Measurements from ENCODE around the gene GPR183. TPM values are rescaled to one million over a fixed set of nuclear protein-coding genes. Genes with fewer than 3 reads are reported as not detected.
A peak's percentile ranks its signal among the peaks of the same experiment; 100 is the strongest.

The GPR183 gene
- total and polyA plus RNA-seq, 2 of the 8 experiments (the other 6 are each of a cell fraction or from before 2014, with no cell fraction given), result not detected

DNA sequence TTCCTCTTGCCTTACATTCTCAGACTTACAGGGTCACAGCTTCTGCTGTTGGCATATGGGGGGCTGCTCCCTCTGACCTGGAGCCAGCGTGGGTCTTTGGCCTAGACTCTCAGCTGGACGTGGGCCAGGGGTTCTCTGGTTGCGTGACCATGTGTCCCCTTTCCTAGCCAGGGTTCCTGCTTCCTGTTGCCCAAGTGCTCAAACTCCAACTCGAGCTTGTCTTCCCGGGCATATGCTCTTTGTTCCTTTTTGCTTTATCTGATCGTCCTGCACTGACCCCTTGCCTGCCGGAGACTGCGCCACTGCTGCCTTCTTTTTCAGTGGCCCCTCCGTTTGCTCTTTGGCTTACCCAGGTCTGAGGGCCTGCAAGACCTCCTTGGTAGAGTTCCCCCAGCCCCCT lies 25.3 kb upstream of the GPR183 start:
- Histone ChIP-seq H3K56ac (replicated peaks; ENCODE audit: insufficient read length, low read depth, low read length) (no peak overlapping the region), H2BK20ac (ENCODE audit: low read length) (no peak overlapping the region), H4K5ac (ENCODE audit: insufficient read length, low read depth, low read length) (no peak overlapping the region), H2BK15ac (ENCODE audit: low read length) (no peak overlapping the region), H4K20me1 (replicated peaks in 1 of 2; ENCODE audit: control insufficient read depth in 1 of 2, insufficient read depth in 2 of 2, low read length in 2 of 2) (peaks cover 0 to 1% of the 10 kb centered on the region in 2 experiments), H3K23ac (ENCODE audit: insufficient read length) (no peak overlapping the region), H3K4ac (replicated peaks; ENCODE audit: insufficient read length, low read depth, low read length) (no peak overlapping the region), H2AK5ac (ENCODE audit: low read depth, low read length) (no peak overlapping the region), H2BK120ac (replicated peaks; ENCODE audit: low read depth, low read length) (no peak overlapping the region), H3K14ac (ENCODE audit: insufficient read length) (no peak overlapping the region), H3K79me2 (ENCODE audit: control insufficient read depth in 1 of 2, insufficient read depth in 2 of 2, low read length in 2 of 2) (no peaks in the 10 kb centered on the region), H3K4me1 (replicated peaks in 1 of 4; ENCODE audit: control insufficient read depth in 3 of 4, insufficient read depth in 4 of 4, low read length in 3 of 4) (peaks cover 0 to 3% (median 1%) of the 10 kb centered on the region in 4 experiments; a peak in 2 of 7 replicates), H3K9me3 (ENCODE audit: insufficient read depth in 2 of 2, low read depth in 1 of 2, low read length in 1 of 2) (no peaks in the 10 kb centered on the region), H3K27me3 (replicated peaks in 1 of 4; ENCODE audit: control insufficient read depth in 3 of 4, extremely low read depth in 1 of 4, insufficient read depth in 3 of 4, low read length in 3 of 4) (no peaks in the 10 kb centered on the region), H3K9ac (replicated peaks in 1 of 4; ENCODE audit: extremely low read depth in 1 of 4, low read depth in 3 of 4, low read length in 3 of 4) (no peak overlapping the region), H3K4me2 (ENCODE audit: insufficient read depth in 1 of 2, low read depth in 2 of 2, low read length in 2 of 2) (no peak overlapping the region), H3K27ac (ENCODE audit: low read depth, low read length) (no peak overlapping the region), H4K8ac (ENCODE audit: extremely low read depth, insufficient read depth, low read length) (no peak overlapping the region), H3K18ac (ENCODE audit: extremely low read depth, low read length) (no peak overlapping the region), H3K4me3 (ENCODE audit: extremely low read depth in 1 of 4, insufficient read depth in 2 of 4, low read depth in 3 of 4, low read length in 4 of 4) (no peak overlapping the region), H2BK12ac (ENCODE audit: low read depth, low read length) (no peak overlapping the region), H4K91ac (replicated peaks; ENCODE audit: insufficient read length, low read length) (no peak overlapping the region), H2BK5ac (ENCODE audit: low read depth, low read length) (no peak overlapping the region), H3K23me2 (ENCODE audit: low read depth, low read length) (no peaks in the 10 kb centered on the region), H2AFZ (ENCODE audit: low read length) (no peak overlapping the region), H3K36me3 (ENCODE audit: control insufficient read depth in 2 of 4, insufficient read depth in 4 of 4, low read length in 3 of 4) (peaks cover 0 to 3% (median 0%) of the 10 kb centered on the region in 4 experiments; a peak in 1 of 8 replicates), H3K79me1 (ENCODE audit: low read depth, low read length) (no peaks in the 10 kb centered on the region; the same call in 1 of the 2 replicates)
- ChIA-PET CTCF (ENCODE audit: partially characterized antibody) (interaction anchor here (0.6 to 1.2 kb wide), 2 partner anchors 64 to 86 kb away, joined by 3 read pairs; no protein-coding TSS in a partner anchor), POLR2A (ENCODE audit: partially characterized antibody) (no interaction called here)
- TF ChIP-seq BRCA1 (IDR thresholded peaks at IDR 0.05; ENCODE audit: low read depth, low read length) (no peak), RXRA (IDR thresholded peaks at IDR 0.05; ENCODE audit: insufficient read depth, low read depth, low read length) (no peak), EZH2 (IDR thresholded peaks at IDR 0.05; ENCODE audit: low read depth, low read length, severe bottlenecking) (no peak), MAFK (IDR thresholded peaks at IDR 0.05; ENCODE audit: low read depth, low read length) (no peak), GABPA (IDR thresholded peaks at IDR 0.05; ENCODE audit: borderline replicate concordance, insufficient read depth, low read length) (no peak)
- FAIRE-seq (no peak), DNase-seq (ENCODE audit: low read depth in 1 of 2, low spot score in 2 of 2) (peak in 1 of 2 experiments; percentile 40)
- 94% methylated on average over 9 of the region's 9 CpGs; no CpG with 5 or more reads in 1 of the 2 experiments for WGBS, 2 experiments (ENCODE audit: extremely low coverage in 1 of 2, insufficient coverage in 1 of 2, insufficient read length in 1 of 2, insufficient replicate concordance in 2 of 2, low coverage in 1 of 2, low lambda C conversion rate in 2 of 2, missing lambda C conversion rate in 1 of 2)
